H9 (cell line): ENCODE measurements around the gene ALDOA. TPM values are rescaled to one million over a fixed set of nuclear protein-coding genes. Genes with fewer than 3 reads are reported as not detected.

ENCODE experiments used
- DNase-seq: peaks from one replicate; pipeline ENCODE4 v3.0.0-alpha.2; 2017
- H2AFZ ChIP-seq: one replicate; pipeline ENCODE4 v1.6.1; 2013; ENCODE audit warnings: mild to moderate bottlenecking, low read length, control low read depth, moderate library complexity
- H2AK5ac ChIP-seq: 2 replicates; pipeline ENCODE4 v1.6.1; 2013; ENCODE audit warnings: low read length, control low read depth, mixed read lengths; ENCODE audit not compliant: insufficient read length
- H2BK120ac ChIP-seq: one replicate; pipeline ENCODE4 v1.6.1; 2013; ENCODE audit warnings: low read depth, mild to moderate bottlenecking, low read length, control low read depth, inconsistent platforms; ENCODE audit not compliant: poor library complexity, severe bottlenecking
- H2BK12ac ChIP-seq: 2 replicates; pipeline ENCODE4 v1.6.1; 2013; ENCODE audit warnings: low read length, control low read depth, mixed read lengths, low read depth; ENCODE audit not compliant: insufficient read length
- H2BK15ac ChIP-seq: 2 replicates; pipeline ENCODE4 v1.6.1; 2013; ENCODE audit warnings: low read depth, low read length, control low read depth
- H2BK20ac ChIP-seq: one replicate; pipeline ENCODE4 v1.6.1; 2013; ENCODE audit warnings: low read depth, mild to moderate bottlenecking, low read length, control low read depth, inconsistent platforms; ENCODE audit not compliant: poor library complexity, severe bottlenecking
- H2BK5ac ChIP-seq: 2 replicates; pipeline ENCODE4 v1.6.1; 2013; ENCODE audit warnings: low read length, control low read depth, mixed read lengths; ENCODE audit not compliant: insufficient read length
- H3K14ac ChIP-seq: 2 replicates; pipeline ENCODE4 v1.6.1; 2013; ENCODE audit warnings: low read length, control low read depth; ENCODE audit not compliant: insufficient read depth
- H3K18ac ChIP-seq: 2 replicates; pipeline ENCODE4 v1.6.1; 2013; ENCODE audit warnings: low read depth, mild to moderate bottlenecking, mixed read lengths, low read length, control low read depth; ENCODE audit not compliant: insufficient read length
- H3K23ac ChIP-seq: 2 replicates; pipeline ENCODE4 v1.6.1; 2013; ENCODE audit warnings: low read length, control low read depth, mixed read lengths, low read depth; ENCODE audit not compliant: insufficient read length
- H3K23me2 ChIP-seq: 2 replicates; pipeline ENCODE4 v1.6.1; 2013; ENCODE audit warnings: low read depth, mild to moderate bottlenecking, mixed read lengths, low read length, control low read depth; ENCODE audit not compliant: insufficient read length, poor library complexity, severe bottlenecking
- H3K27ac ChIP-seq: 2 replicates; pipeline ENCODE4 v1.5.1; 2013; ENCODE audit warnings: low read length, control low read depth, mixed read lengths, low read depth; ENCODE audit not compliant: insufficient read length
- H3K27me3 ChIP-seq: 2 replicates; pipeline ENCODE4 v1.6.1; 2013; ENCODE audit warnings: low read length, control low read depth, inconsistent platforms; ENCODE audit not compliant: insufficient read depth
- H3K4ac ChIP-seq: 2 replicates; pipeline ENCODE4 v1.6.1; 2013; ENCODE audit warnings: low read depth, mild to moderate bottlenecking, control low read depth, inconsistent platforms, low read length, moderate library complexity
- H3K4me1 ChIP-seq: 2 replicates; pipeline ENCODE4 v1.6.1; 2013; ENCODE audit warnings: low read length, control low read depth, inconsistent platforms; ENCODE audit not compliant: insufficient read depth
- H3K4me2 ChIP-seq: 2 replicates; pipeline ENCODE4 v1.6.1; 2013; ENCODE audit warnings: low read length, control low read depth, mixed read lengths; ENCODE audit not compliant: insufficient read length, insufficient read depth
- H3K56ac ChIP-seq: 2 replicates; pipeline ENCODE4 v1.6.1; 2013; ENCODE audit warnings: low read depth, mild to moderate bottlenecking, mixed read lengths, low read length, control low read depth; ENCODE audit not compliant: insufficient read length
- H3K79me1 ChIP-seq: 2 replicates; pipeline ENCODE4 v1.6.1; 2013; ENCODE audit warnings: low read depth, mild to moderate bottlenecking, moderate library complexity, low read length, control low read depth, inconsistent platforms; ENCODE audit not compliant: insufficient read depth, poor library complexity, severe bottlenecking
- H3K79me2 ChIP-seq: 2 replicates; pipeline ENCODE4 v1.6.1; 2013; ENCODE audit warnings: low read length, control low read depth, inconsistent platforms; ENCODE audit not compliant: insufficient read depth
- H3K9ac ChIP-seq: 2 replicates; pipeline ENCODE4 v1.6.1; 2013; ENCODE audit warnings: low read length, control low read depth, mixed read lengths; ENCODE audit not compliant: insufficient read length; ENCODE audit errors: extremely low read depth
- H3K9me3 ChIP-seq: one replicate; pipeline ENCODE4 v1.6.1; 2013; ENCODE audit warnings: low read depth, low read length, inconsistent platforms; ENCODE audit not compliant: control insufficient read depth
- H3T11ph ChIP-seq: one replicate; pipeline ENCODE4 v1.6.1; 2013; ENCODE audit warnings: mild to moderate bottlenecking, low read length, control low read depth, inconsistent platforms
- H4K20me1 ChIP-seq: one replicate; pipeline ENCODE4 v1.6.1; 2013; ENCODE audit not compliant: control insufficient read depth, insufficient read length, insufficient read depth
- H4K5ac ChIP-seq: 2 replicates; pipeline ENCODE4 v1.6.1; 2013; ENCODE audit warnings: low read depth, mild to moderate bottlenecking, mixed read lengths, low read length, control low read depth; ENCODE audit not compliant: insufficient read length
- H4K8ac ChIP-seq: replicated peaks from 2 replicates; pipeline ENCODE4 v1.6.1; 2013; ENCODE audit warnings: low read length, control low read depth, mixed read lengths, low read depth; ENCODE audit not compliant: insufficient read length
- H4K91ac ChIP-seq: 2 replicates; pipeline ENCODE4 v1.6.1; 2013; ENCODE audit warnings: low read depth, mild to moderate bottlenecking, moderate library complexity, mixed read lengths, low read length, control low read depth; ENCODE audit not compliant: insufficient read length
- H3K27ac Mint-ChIP-seq, 3 experiments: 2 replicates in 2 of 3; 3 replicates in 1 of 3; pipeline ENCODE4 v1.8.0; 2020 to 2021; ENCODE audit warnings: mixed read lengths in 3 of 3, mild to moderate bottlenecking in 1 of 3, moderate library complexity in 1 of 3
- H3K27me3 Mint-ChIP-seq: 2 replicates; pipeline ENCODE4 v1.8.0; 2021; ENCODE audit warnings: low read depth, mild to moderate bottlenecking, moderate library complexity, mixed read lengths
- H3K36me3 Mint-ChIP-seq, 3 experiments: 2 replicates in 2 of 3; 3 replicates in 1 of 3; pipeline ENCODE4 v1.8.0; 2020 to 2021; ENCODE audit warnings: low read depth in 3 of 3, mixed read lengths in 3 of 3; ENCODE audit not compliant: insufficient read depth in 1 of 3
- H3K4me1 Mint-ChIP-seq, 2 experiments: 2 replicates each; pipeline ENCODE4 v1.8.0; 2020; ENCODE audit warnings: mixed read lengths in 2 of 2
- H3K4me3 Mint-ChIP-seq, 2 experiments: 2 replicates in 1 of 2; 3 replicates in 1 of 2; pipeline ENCODE4 v1.8.0; 2020 to 2021; ENCODE audit warnings: mild to moderate bottlenecking in 2 of 2, mixed read lengths in 2 of 2, moderate library complexity in 1 of 2
- H3K9me3 Mint-ChIP-seq, 2 experiments: 2 replicates in 1 of 2; 3 replicates in 1 of 2; pipeline ENCODE4 v1.8.0; 2020; ENCODE audit warnings: mild to moderate bottlenecking in 2 of 2, mixed read lengths in 2 of 2, moderate library complexity in 1 of 2
- CTCF ChIP-seq: fragments of 200-600 bp; sonication (generic); conservative IDR thresholded peaks from 3 replicates; pipeline ENCODE4 v1.8.0; 2021; ENCODE audit warnings: antibody characterized with exemption, mild to moderate bottlenecking
- WGBS: extraction: QIAGEN DNeasy Blood & Tissue Kit; methylation state at CpG from one replicate; pipeline ENCODE4 v1.1.7; 2013; ENCODE audit warnings: missing lambda C conversion rate, low lambda C conversion rate, mixed read lengths; ENCODE audit not compliant: insufficient read length; ENCODE audit errors: extremely low coverage; 5-methylcytosine and 5-hydroxymethylcytosine counted together
- total RNA-seq: library from RNA; stranded (reverse); gene quantifications from 2 replicates; pipeline ENCODE4 v1.2.1, GENCODE V29; 2021

ALDOA gene
- total RNA-seq, 1 experiment from 2014 or later: 1,356 TPM

- H3K4me3 Mint-ChIP-seq: peak overlapping the region; percentile 70 to 82
- H2BK5ac ChIP-seq: no peak overlapping the region
- peaks cover 25 to 28% of the 10 kb centered on the region in 2 experiments for H3K4me1 Mint-ChIP-seq
- H4K91ac ChIP-seq: no peak overlapping the region
- WGBS: no CpG with 5 or more reads among the region's 11 CpGs
- H2BK120ac ChIP-seq: no peak overlapping the region
- no peak overlapping the region for H3K9ac ChIP-seq
- no peaks in the 10 kb centered on the region for H3K4me1 ChIP-seq
- no peak overlapping the region for H2BK12ac ChIP-seq
- no peak overlapping the region for H2BK15ac ChIP-seq
- peaks cover 28 to 35% (median 29%) of the 10 kb centered on the region in 3 experiments for H3K36me3 Mint-ChIP-seq
- no peak overlapping the region for H3K18ac ChIP-seq
- no peak overlapping the region for H3K14ac ChIP-seq
- H3K27me3 Mint-ChIP-seq: peaks cover 6% of the 10 kb centered on the region
- peaks cover 21 to 23% of the 10 kb centered on the region in 2 experiments for H3K9me3 Mint-ChIP-seq
- no peak overlapping the region for H3K27ac ChIP-seq
- H3K27me3 ChIP-seq: no peaks in the 10 kb centered on the region
- no peak overlapping the region for H3K23ac ChIP-seq
- H3K79me2 ChIP-seq: peaks cover 12% of the 10 kb centered on the region; the same call in 1 of the 2 replicates
- no peak overlapping the region for H2AK5ac ChIP-seq
- H3K56ac ChIP-seq: no peak overlapping the region
- H3T11ph ChIP-seq: no peak overlapping the region
- no peaks in the 10 kb centered on the region for H3K79me1 ChIP-seq
- H3K4me2 ChIP-seq: no peak overlapping the region
- no peak for DNase-seq
- H3K27ac Mint-ChIP-seq: peak overlapping the region in 1 of 3 experiments; percentile 76; a peak in 1 of 7 replicates
- no peak overlapping the region for H4K5ac ChIP-seq
- H3K9me3 ChIP-seq: no peaks in the 10 kb centered on the region
- H3K4ac ChIP-seq: no peak overlapping the region
- H4K8ac ChIP-seq: no peak overlapping the region
- TF ChIP-seq CTCF: no peak
- peaks cover 13% of the 10 kb centered on the region for H3K23me2 ChIP-seq
- no peaks in the 10 kb centered on the region for H4K20me1 ChIP-seq
- H2AFZ ChIP-seq: no peak overlapping the region
- H2BK20ac ChIP-seq: no peak overlapping the region
Measured at GRCh38 chr16:30094541-30095165, 29.1 kb downstream of the ALDOA start.
